GM19193 (cell line): ENCODE measurements around the gene TSC2.

Experiments used
- POLR2A ChIP-seq: IDR thresholded peaks from 4 replicates; pipeline ENCODE4 v1.6.1; 2011; ENCODE audit not compliant: insufficient read depth, insufficient read length; ENCODE audit errors: extremely low read depth

The TSC2 gene

GRCh38 chr16:2060346-2060745, 12.6 kb downstream of the TSC2 start:
- no peak for TF ChIP-seq POLR2A

GRCh38 chr16:2061023-2061422, 13.2 kb downstream of the TSC2 start:
- no peak for TF ChIP-seq POLR2A

GRCh38 chr16:2061526-2061925, 13.7 kb downstream of the TSC2 start:
- no peak for TF ChIP-seq POLR2A

- no peak for TF ChIP-seq POLR2A
Observed at GRCh38 chr16:2062801-2063200, 15.0 kb downstream of the TSC2 start.

GRCh38 chr16:2063861-2064260, 16.1 kb downstream of the TSC2 start:
- TF ChIP-seq POLR2A = no peak

GRCh38 chr16:2064368-2064945, 16.7 kb downstream of the TSC2 start:
- no peak for TF ChIP-seq POLR2A

- TF ChIP-seq POLR2A = no peak
Observed at GRCh38 chr16:2066139-2066538, 18.4 kb downstream of the TSC2 start.

GRCh38 chr16:2070576-2071453, 23.0 kb downstream of the TSC2 start:
- no peak for TF ChIP-seq POLR2A

GRCh38 chr16:2071454-2072202, 23.8 kb downstream of the TSC2 start:
- no peak for TF ChIP-seq POLR2A

GRCh38 chr16:2072926-2073325, 25.1 kb downstream of the TSC2 start:
- no peak for TF ChIP-seq POLR2A

- TF ChIP-seq POLR2A = no peak
Observed at GRCh38 chr16:2074071-2074470, 26.3 kb downstream of the TSC2 start.

GRCh38 chr16:2075631-2076030, 27.8 kb downstream of the TSC2 start:
- no peak for TF ChIP-seq POLR2A

- TF ChIP-seq POLR2A = no peak
Observed at GRCh38 chr16:2076072-2076865, 28.5 kb downstream of the TSC2 start.

- no peak for TF ChIP-seq POLR2A
Observed at GRCh38 chr16:2077016-2077415, 29.2 kb downstream of the TSC2 start.

GRCh38 chr16:2077696-2078095, 29.9 kb downstream of the TSC2 start:
- no peak for TF ChIP-seq POLR2A

GRCh38 chr16:2078096-2078495, 30.3 kb downstream of the TSC2 start:
- TF ChIP-seq POLR2A = no peak

GRCh38 chr16:2078691-2079090, 30.9 kb downstream of the TSC2 start:
- no peak for TF ChIP-seq POLR2A
